ENCODE data around the gene IGSF5.
"Not testable (repeated sequence)": the region's sequence is repeated elsewhere in the genome, so short reads cannot be mapped to it uniquely, and the experiment has no call there.

The IGSF5 gene

DNA sequence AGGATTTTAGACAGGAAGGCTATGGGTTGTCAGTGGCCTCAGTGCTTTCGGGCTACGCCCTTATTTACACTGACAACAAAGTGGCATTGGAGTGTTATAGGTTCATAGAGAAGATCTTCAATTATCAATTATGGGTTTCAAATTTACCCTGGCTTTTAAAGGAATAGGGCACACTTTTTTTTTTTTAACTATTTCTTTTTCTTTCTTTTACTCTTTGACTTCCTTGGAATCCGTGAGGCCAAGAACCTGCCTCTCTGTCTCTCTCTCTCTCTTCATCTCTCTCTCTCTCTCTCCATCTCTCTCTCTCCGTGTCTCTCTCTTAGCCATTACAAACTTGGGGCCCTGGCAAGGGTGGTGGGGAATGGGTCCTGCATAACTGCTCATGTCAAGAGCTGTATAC is at the start of gene IGSF5:
TSS of gene IGSF5 (plus strand) at position 301 of the 400 bp plus-strand sequence. CDS start 327 bp downstream, outside the sequence.
- DNase-seq (ENCODE audit: low spot score), result not testable (repeated sequence)

GRCh38 chr21:39696196-39696595 is 48.8 kb upstream of the IGSF5 start:
- no peak for DNase-seq (ENCODE audit: low spot score)

DNA sequence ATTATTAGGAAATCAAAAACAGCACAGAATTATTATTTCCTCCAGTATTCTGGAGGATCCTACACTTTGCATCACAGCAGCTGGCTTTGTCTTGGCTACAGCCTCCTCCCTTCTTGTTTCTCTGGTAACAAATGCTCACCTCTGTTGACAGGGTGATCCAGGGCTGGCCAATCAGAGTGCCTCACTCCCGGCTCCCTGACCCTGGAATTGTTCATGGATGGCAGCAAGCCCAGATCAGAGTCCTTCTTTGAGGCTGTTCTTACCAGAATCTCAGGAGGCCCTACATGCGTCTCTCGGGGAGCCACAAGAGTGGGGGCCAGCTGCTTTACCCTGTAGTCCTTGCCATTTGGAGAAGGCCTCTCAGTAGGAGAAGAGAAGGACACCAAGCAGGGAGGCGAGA is 48.4 kb upstream of the IGSF5 start:
- DNase-seq (ENCODE audit: low spot score), result no peak

DNA sequence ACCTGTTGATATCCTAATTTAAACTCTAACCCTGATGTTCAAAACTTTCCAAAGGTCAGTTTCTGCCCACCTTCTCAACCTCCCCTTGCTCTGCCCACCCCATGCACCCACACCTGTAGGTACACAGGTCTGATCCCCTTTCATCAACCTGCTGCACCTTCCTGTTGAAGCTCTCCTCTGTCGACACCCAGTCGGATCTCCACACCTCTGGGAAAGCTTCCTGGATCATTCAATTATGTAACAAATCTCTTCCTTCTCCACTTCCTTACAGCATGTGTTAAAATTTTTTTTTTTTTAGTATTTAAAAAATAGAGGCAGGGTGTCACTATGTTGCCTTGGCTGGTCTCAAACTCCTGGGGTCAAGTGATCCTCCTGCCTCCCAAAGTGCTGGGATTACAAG is 44.7 kb upstream of the IGSF5 start:
- no peak for DNase-seq (ENCODE audit: low spot score)

- DNase-seq (ENCODE audit: low spot score), result no peak
Measured at GRCh38 chr21:39703578-39703977, 41.4 kb upstream of the IGSF5 start.

GRCh38 chr21:39705849-39706248 is 39.1 kb upstream of the IGSF5 start:
- DNase-seq (ENCODE audit: low spot score), result no peak

- DNase-seq (ENCODE audit: low spot score), result no peak
Measured at GRCh38 chr21:39707316-39707715, 37.7 kb upstream of the IGSF5 start.

DNA sequence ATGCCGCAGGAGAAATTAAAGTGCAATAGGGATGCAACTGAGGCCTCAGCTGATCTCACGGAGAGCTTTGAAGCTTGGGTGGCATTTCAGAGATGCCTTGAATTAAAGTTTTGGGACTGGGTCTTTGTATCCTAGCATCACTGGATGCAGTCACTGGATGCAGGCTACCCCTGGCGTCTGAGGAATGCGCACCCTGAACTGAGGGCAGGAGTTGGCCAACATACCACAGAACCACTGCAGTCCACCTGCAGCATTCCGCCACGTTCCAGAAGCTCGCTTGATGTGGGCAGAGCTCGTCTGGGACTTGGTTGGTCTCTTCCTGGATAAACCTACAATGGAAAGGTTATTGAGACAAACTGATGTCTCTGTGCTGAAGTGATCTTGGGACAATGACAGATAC is 34.1 kb upstream of the IGSF5 start:
- no peak for DNase-seq (ENCODE audit: low spot score)

DNA sequence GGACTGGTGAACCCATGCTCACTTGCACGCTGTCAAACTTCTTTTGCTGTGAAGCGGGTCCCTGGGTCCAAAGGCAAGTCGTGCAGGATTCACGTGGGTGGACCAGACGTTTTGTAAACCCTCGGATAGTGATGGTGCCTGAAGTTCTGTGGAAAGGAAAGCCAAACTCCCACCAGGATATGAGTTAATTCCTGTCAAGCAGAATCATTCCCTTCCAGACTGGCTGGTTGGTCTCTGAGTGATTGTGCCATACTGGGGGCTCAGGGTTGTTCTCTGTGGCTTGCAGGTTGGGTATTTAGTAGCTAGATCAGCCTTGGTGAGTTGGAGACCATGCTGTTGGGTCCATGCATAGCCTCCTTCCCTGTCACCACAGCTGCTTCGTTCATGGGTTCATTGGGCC is 32.7 kb upstream of the IGSF5 start:
- DNase-seq (ENCODE audit: low spot score), result no peak

DNA sequence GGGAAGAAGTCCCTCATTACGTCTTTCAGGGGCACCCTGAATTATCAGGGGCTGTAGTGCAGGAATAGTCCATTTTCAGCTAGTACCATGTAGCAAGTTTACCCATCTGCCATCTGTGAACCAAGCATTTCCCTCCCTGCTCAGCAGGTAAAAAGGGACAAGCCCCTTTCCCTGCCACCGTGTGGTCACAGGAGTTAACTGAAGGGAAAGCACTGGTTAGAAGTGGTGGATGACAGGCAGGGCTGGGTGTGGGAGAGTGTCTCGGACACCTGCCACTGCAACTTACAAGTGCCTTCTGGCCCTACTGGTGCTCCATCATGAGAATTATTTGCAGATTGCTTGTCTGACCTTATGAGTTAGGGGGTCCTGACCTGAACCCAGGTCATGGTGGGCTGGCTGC is 32.0 kb upstream of the IGSF5 start:
- no peak for DNase-seq (ENCODE audit: low spot score)

DNA sequence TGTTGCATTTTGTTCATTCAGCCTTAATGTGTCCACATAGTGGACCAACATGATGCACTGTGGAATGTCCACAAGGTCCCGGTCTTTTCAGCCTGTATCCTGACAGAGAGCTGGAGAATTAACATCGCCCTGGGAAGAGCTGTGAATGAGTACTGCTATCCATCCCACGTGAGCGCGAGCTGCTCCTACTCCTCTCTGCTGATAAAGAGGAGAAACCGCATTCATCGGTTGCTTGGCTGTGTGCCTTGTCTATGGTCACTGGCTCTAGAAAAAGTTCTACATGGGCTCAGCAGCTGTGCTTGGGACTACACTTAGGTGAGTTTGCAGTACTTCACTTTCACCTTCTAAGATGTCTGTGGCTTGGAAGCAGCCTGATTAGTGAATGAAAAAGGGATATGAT is 31.1 kb upstream of the IGSF5 start:
- DNase-seq (ENCODE audit: low spot score), result no peak

DNA sequence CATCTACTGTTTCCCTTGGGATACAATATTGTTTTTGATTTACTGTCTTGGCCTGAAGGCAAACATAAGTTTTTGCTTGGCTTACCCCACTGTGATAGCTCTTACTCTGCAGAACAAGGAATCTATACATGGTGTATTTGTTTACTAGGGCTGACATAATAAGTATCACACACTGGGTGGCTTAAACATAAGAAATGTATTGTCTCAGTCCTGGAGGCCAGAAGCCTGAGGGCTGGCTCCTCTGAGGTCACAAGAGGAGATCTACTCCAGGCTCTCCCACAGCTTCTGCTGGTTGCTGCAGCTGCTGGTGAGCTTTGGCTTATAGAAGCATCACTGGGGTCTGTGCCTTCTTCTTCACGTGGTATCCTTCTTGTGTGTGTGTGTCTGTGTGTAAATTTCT is 30.7 kb upstream of the IGSF5 start:
- DNase-seq (ENCODE audit: low spot score), result no peak

GRCh38 chr21:39715804-39716397 is 29.1 kb upstream of the IGSF5 start:
- no peak for DNase-seq (ENCODE audit: low spot score)

DNA sequence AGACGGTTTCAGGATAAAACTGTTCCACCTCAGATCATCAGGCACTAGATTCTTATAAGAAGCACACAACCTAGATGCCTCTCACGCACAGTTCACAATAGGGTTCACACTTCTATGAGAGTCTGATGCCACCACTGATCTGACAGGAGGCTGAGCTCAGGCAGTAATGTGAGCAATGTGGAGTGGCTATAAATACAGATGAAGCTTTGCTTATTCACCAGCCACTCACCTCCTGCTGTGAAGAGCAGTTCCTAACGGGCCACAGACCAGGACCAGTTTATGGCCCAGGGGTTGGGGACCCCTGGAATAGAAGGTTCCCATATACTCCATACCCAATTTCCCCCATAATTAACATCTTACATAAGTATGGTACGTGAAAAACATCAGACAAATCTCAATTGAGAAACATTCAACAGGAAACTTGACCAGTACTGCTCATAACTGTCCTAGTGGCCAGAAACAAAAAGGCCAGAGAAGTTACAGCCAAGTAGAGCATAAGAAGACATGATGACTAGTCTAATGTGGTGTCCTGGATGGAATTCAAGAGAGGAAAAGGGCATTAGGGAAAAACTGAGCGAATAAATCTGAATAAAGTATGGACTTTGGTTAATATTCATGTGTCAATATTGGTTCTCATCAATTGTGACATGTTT is 24.7 kb upstream of the IGSF5 start:
- DNase-seq (ENCODE audit: low spot score), result no peak

GRCh38 chr21:39721885-39722284 is 23.1 kb upstream of the IGSF5 start:
- no peak for DNase-seq (ENCODE audit: low spot score)

DNA sequence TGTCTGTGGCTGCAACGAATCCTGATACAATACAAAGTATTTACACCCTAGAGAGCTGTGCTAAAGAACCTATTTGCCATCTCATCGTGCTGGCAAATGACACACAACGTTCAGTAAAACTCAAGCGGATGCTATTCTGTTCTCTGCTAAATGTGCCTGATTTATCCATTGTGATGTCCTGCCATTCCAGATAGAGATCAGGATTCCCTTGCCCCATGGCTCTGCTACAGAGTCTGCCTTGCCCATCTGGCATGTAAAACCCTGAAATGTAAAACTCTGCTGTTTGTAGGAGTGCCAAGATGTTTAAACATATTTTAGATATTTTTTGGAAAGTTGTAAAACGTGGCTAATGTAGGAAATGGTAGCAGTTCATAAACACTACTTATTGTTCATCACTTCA is 20.0 kb upstream of the IGSF5 start:
- no peak for DNase-seq (ENCODE audit: low spot score)

DNA sequence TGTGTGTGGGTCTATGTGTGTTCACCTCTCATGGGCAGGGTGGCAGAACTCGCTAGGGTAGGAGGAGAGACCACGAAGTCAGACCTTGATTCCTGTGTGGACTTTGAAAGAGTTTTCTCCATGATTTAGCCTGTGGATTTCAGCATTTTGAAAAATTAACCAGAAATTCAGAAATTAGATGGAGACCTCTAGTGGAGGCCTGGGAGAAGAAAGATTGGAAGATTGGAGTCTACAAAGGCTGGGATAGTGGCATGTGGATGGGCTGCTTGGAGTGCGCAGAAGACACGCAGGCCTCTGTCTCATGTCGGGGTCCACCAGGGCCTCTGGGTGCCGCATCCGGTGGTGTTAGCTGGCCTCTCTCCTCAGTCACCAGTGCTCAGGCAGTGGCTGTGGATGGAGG is 18.9 kb upstream of the IGSF5 start:
- DNase-seq (ENCODE audit: low spot score), result no peak

GRCh38 chr21:39727401-39728120 is 17.4 kb upstream of the IGSF5 start:
- DNase-seq (ENCODE audit: low spot score), result no peak

DNA sequence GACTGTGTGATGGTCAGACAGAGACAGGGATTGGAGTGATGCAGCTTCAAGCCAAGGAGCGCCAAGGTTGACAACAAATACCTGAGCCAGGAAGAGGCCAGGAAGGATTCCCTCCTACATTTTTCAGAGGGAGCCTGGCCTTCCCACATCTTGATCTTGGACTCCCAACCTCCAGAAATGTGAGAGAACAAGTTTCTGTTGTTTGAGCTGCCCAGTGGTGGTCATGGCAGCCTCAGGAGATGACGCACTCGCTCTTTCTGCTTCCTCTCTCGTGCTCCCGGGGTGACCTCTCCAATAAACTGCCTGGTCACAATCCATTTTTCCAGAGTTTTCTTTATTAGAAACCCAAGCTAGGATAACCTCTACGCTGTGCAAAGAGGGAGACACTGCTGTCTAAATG is 16.6 kb upstream of the IGSF5 start:
- no peak for DNase-seq (ENCODE audit: low spot score)

DNA sequence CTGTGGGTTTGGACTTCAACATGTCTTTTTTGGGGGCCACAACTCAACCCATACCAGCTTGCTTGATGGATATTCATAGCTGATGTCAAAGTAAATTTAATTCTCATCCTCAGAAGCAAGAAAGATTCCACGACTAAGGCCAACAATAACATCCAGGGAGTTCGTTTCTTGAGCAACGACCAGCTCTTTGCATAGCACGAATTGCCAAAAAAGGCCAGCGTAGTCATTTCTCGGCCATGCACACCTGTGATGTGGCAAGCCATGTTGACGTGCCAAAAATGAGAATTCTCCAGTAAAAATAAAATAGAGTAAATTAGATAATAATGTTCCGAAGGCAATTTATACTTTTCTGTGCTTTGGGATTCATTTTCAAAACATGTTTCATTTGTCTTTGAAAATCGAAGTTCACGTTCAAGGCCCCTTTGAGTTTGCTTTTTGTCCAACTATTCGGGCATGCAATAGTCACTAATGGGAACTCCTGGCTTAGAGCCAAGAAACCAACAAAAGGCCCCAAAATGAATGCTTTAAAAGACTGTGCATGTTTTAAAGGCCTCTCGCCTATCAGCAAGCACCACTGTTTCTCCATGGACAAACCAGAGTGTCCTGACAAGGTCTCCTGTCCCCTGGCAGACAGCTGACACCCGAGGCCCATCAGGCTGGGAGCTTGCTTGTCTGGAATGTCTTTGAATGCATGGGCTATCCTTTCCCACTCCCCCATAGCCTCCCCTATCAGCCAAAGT is 14.4 kb upstream of the IGSF5 start:
- no peak for DNase-seq (ENCODE audit: low spot score)

DNA sequence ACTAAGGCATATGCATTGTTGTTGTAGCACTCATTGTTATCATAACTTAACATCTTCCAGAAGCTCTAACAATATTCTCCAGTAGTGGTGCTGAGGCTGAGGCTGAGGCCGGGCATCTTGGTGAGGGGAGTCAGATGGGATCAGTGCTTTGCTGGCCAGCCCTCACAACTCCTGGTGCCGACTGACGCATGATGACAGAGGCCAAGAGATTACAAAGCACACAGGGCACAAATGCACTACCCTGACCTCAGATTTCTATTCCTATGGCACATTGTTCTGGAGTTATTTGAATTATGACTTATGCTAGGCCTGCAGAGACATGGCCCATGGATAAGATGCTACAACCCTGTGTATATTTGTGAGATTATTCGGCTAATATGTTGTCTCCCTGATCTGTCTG is 8.3 kb upstream of the IGSF5 start:
- DNase-seq (ENCODE audit: low spot score), result no peak

DNA sequence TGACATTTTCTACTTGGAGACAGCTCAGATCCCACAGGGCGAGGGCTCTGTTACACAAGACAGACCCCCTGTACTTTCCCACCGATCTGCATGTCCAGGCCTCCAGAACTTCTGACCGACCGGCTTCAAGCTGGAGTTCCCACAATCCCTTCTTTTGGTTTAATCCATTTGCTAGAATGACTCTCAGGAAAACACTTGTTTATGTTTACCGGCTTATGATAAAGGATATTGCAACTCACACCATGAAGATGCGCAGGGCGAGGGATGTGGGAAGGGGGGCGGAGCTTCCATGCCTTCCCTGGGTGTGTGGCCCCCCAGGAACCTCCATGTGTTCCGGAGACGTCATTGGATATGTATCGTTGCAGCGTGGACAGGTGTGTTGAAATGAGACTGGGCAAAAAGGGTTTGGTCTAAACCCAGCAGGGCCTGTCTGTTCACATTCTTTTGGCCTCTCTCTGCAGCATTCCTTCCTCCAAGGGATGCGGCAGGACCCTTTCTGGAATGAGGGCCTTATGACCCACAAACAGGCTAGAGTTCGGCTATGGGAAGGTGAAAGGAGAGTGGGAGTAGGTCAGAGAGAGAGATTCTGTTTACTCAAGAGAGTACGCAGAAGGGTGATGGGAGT is 7.5 kb upstream of the IGSF5 start:
- no peak for DNase-seq (ENCODE audit: low spot score)
